IPS-11a (cell line): ENCODE results near the gene PRRC2A.

Source experiments
- H3K4me3 ChIP-seq: one replicate; pipeline ENCODE4 v1.5.1; 2013; ENCODE audit warnings: low read depth, low read length, control low read depth

PRRC2A gene

DNA sequence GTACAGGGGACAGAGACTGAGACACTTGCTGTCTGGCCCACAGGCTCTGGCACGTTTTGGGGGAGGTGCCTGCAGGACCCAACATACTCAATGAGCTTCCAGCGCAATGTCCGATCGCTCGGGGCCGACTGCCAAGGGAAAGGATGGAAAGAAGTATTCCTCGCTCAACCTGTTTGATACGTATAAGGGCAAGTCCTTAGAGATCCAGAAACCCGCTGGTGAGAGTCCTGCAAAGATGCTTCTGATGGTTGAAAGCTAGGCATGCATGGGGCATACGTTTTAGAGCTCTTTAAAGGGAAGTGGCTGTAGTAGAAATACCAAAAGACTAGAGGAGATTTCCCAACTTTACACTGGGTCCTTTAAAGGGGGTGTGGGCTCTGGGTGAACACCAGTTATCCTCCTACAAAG lies 2.2 kb downstream of the PRRC2A start:
- H3K4me3 ChIP-seq, result no peak overlapping the region

DNA sequence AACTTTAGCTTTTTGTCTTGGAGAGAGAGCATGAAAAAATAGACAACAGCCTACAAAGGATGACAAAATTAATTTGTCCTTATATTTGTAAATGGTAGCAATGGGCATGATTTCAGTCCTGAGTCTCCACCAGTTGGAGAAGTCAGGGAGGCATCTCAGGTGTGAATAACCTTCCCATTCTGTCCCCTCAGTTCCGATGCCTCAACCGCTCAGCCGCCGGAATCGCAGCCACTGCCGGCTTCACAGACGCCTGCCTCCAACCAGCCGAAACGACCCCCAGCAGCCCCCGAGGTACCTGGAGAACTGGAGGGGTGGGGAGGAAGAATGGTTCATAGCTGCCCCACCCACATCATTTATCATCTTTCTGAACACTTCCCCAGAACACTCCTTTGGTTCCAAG lies 3.6 kb downstream of the PRRC2A start:
- no peak overlapping the region for H3K4me3 ChIP-seq

DNA sequence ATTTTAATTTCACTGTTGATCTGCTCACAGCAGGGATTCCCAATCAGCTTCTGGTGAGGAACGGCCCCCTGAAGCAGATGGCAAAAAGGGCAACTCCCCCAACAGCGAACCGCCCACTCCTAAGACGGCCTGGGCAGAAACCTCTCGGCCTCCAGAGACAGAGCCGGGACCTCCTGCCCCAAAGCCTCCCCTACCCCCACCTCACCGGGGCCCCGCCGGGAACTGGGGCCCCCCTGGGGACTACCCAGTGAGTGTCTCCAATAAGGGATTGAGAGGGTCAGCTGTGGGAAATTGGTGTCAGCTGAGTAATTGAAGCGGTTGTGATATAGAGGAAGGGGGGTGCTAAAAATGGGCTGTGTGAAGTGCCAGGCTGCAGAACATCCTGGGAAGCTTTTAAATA lies 6.4 kb downstream of the PRRC2A start:
- H3K4me3 ChIP-seq, result no peak overlapping the region

DNA sequence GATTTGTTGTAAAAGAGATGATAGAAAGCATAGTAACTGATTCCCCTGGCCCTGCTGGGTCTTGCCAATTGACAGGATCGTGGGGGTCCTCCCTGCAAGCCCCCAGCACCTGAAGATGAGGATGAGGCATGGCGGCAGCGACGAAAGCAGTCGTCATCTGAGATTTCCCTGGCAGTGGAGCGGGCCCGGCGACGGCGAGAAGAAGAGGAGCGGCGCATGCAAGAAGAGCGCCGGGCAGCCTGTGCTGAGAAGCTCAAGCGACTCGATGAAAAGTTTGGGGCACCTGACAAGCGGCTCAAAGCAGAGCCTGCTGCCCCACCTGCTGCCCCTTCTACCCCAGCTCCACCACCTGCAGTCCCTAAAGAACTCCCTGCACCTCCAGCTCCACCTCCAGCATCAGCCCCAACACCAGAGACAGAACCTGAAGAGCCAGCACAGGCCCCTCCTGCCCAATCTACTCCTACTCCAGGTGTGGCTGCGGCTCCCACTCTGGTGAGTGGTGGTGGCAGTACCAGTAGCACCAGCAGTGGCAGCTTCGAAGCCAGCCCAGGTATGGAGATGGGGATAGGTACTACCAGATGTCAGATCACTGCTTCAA lies 7.3 kb downstream of the PRRC2A start:
- no peak overlapping the region for H3K4me3 ChIP-seq

DNA sequence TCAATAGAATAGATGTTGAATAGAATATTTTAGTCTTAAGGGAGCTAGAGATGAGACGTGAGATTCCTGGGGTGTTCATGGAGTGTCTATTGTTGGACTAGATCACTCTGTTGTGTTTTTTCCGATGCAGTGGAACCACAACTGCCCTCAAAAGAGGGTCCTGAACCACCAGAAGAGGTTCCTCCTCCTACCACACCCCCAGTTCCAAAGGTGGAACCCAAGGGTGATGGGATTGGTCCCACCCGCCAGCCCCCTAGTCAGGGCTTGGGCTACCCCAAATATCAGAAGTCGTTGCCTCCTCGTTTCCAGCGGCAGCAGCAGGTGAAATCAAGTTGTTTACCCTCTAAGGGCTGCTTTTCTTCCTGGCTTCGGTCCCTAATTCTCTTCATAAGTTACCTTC lies 8.5 kb downstream of the PRRC2A start:
- no peak overlapping the region for H3K4me3 ChIP-seq

DNA sequence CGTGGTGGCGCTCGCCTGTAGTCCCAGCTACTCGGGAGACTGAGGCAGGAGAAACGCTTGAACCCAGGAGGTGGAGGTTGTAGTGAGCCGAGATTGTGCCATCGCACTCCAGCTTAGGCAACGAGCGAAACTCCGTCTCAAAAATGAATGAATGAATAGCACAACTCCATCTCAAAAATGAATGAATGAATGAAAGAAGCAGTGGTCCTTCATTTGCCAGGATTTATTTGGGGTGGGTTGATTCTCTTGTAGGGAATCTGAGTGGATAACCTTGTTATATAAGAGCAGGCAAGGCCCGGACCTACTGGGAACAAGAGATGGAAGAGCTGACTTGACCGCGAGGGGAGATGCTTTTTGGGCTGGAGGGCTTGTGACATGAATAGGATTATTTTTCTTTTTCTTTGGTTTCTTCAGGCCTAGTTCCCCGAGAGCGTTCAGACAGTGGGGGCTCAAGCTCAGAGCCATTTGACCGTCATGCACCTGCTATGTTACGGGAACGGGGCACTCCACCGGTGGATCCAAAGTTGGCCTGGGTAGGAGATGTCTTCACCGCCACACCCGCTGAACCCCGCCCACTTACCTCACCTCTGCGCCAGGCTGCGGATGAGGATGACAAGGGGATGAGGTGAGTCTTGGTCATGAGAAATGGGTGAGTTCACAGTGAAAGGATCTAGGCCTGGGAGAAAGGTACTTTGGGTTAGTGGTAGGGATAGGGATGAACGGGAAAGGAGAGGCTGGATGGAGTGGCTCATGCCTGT lies 9.8 kb downstream of the PRRC2A start:
- no peak overlapping the region for H3K4me3 ChIP-seq

DNA sequence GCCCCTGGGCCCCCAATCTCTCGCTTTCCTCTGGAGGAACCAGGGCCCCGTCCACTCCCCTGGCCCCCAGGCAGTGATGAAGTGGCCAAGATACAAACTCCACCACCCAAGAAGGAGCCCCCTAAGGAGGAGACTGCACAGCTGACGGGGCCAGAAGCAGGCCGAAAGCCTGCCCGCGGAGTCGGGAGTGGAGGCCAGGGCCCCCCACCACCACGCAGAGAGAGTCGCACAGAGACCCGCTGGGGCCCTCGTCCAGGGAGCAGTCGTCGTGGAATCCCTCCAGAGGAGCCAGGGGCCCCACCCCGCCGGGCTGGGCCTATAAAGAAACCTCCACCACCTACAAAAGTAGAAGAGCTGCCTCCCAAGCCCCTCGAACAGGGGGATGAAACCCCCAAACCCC lies 10.7 kb downstream of the PRRC2A start:
- no peak overlapping the region for H3K4me3 ChIP-seq

DNA sequence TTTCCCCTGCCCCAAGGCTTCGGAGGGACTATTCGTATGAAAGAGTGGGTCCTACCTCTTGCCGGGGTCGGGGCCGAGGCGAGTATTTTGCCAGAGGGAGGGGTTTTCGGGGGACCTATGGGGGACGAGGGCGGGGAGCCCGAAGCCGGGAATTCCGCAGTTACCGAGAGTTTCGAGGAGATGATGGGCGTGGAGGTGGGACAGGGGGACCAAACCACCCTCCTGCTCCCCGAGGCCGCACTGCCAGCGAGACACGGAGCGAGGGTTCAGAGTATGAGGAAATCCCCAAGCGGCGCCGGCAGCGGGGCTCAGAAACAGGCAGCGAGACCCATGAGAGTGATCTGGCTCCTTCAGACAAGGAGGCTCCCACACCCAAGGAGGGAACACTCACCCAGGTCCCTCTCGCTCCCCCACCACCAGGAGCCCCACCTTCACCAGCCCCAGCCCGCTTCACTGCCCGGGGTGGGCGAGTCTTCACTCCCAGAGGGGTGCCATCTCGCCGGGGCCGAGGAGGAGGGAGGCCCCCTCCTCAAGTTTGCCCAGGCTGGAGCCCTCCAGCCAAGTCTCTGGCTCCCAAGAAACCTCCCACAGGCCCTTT lies 11.3 kb downstream of the PRRC2A start:
- H3K4me3 ChIP-seq, result no peak overlapping the region

DNA sequence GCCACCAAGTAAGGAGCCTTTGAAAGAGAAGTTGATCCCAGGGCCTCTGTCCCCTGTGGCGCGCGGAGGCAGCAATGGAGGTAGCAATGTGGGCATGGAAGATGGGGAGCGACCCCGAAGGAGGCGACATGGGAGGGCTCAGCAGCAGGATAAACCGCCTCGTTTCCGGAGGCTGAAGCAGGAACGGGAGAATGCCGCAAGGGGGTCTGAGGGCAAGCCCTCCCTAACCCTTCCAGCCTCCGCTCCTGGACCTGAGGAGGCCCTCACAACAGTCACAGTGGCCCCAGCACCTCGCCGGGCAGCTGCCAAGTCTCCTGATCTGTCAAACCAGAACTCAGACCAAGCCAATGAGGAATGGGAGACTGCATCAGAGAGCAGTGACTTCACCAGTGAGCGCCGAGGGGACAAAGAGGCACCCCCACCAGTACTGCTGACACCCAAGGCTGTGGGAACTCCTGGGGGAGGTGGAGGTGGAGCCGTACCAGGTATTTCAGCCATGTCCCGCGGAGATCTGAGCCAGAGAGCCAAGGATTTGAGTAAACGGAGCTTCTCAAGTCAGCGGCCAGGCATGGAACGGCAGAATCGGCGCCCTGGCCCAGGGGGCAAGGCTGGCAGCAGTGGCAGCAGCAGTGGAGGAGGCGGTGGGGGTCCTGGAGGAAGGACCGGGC lies 11.9 kb downstream of the PRRC2A start:
- no peak overlapping the region for H3K4me3 ChIP-seq

DNA sequence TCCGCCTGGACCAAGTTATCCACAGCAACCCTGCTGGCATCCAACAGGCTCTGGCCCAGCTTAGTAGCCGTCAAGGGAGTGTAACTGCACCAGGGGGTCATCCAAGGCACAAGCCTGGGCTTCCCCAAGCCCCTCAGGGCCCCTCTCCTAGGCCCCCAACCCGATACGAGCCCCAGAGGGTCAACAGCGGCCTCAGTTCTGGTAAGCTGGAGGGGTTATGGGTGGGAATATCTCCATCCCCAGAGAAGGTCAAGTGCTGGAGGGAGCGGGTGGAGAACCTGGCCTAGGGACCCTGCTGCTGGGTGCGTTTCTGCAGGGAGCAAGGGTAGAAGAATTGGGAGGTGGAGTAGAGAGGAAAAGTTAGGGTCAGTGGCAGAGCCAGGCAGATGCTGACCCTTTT lies 12.9 kb downstream of the PRRC2A start:
- H3K4me3 ChIP-seq, result no peak overlapping the region

DNA sequence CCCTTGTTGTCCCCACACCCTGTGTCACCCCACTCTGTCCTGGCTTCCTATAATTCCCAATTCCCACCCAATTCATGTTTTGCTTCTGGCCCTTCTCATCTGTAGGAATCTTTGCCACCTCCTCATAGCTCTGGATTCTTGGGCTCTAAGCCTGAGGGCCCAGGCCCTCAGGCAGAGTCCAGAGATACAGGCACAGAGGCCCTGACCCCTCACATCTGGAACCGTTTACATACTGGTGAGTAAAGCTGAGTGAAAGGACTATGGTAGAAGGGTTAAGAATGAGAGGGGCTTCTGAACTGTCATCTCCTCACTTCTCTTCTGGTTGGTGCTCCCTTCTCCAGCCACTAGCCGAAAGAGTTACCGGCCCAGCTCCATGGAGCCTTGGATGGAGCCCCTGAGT lies 13.6 kb downstream of the PRRC2A start:
- no peak overlapping the region for H3K4me3 ChIP-seq

DNA sequence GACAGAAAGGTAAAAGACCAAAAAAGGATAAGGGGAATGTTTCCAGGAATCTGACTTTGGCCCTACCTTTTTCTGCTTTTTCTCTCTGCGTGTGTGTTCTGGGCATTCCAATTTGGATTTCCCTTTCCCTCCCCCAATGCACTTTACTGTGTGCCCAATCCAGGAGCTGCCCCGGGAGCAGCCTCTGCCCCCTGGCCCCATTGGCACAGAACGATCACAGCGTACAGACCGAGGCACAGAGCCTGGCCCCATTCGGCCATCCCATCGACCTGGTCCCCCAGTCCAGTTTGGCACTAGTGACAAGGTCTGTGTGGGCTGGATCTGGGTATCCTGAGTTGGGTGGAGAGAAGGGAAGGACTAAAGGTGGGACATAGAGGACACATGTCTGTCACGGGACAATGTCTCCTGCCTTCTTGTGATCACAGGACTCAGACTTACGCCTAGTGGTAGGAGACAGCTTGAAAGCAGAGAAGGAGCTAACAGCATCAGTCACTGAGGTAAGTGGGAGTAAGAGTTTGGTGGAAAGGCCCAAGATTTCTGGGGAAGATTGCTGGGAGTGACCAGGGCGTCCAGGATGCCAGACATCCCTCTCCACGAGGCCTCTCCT lies 14.6 kb downstream of the PRRC2A start:
- H3K4me3 ChIP-seq, result no peak overlapping the region

DNA sequence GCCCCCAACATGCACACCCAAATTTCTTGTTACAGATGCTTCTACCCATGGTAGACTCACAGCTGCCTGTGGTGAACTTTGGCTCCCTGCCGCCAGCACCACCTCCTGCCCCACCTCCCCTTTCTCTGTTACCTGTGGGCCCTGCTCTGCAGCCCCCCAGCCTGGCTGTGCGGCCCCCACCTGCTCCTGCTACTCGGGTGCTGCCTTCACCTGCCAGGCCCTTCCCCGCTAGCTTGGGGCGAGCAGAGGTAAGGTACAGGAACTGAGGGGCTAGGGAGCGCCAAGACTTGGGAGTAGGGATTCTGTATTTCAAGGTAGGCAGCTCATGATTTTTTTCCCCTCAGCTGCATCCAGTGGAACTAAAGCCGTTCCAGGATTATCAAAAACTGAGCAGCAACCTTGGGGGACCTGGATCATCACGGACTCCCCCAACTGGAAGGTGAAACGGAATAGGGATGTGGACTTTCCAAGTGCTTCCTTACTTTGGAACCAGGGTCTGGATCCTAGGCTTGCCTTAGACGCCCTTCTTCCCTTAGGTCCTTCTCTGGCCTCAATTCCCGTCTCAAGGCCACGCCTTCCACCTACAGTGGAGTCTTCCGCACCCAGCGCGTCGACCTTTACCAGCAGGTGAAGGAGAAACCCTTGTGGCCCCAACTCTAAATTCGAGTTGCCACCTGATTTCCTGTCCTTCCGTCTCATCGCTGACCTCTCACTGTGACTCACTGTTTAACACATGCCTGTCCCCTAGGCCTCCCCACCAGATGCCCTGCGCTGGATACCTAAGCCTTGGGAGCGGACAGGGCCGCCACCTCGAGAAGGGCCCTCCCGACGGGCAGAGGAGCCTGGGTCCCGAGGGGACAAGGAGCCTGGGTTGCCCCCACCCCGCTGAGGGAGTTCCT lies 16.4 kb downstream of the PRRC2A start:
- no peak overlapping the region for H3K4me3 ChIP-seq

DNA sequence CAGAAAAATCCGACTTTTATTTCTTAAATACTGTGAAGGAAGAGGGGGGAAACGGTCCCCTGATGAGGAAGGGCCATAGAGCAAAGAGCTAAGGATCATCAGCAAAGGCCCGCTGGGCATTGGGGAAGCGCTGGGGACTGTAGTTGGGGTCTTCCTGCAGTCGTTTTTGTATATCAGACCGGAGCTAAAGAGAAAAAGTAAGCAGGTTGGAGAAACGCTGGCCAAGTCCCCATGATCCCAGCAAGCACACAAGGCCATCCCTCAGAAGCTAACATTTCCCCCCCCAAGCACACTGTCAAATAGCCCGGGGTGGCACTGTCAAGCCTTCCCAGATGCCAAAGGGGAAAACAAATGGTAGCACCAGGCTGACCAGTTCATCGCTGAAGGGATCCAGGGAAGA lies 18.5 kb downstream of the PRRC2A start:
- no peak overlapping the region for H3K4me3 ChIP-seq

DNA sequence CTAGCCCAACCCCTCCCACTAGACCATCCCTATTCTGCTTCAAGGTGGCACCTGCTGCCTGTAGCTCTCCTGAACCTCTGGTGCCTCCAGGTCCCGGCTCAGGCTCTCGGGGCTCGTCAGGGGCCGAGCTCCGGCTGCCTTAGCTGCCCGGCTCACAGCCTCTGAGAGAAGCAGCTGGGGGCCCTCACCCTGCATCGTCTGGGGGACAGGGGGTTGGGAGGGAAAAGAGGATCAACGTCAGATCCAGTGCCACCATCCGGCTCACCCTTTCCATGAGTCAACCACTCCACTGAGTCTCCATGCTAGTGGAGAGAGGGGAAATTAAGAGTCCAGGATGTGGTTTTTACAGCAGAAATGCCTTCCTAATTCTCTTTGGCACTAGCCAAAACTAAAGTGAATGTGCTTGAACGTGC lies 18.9 kb downstream of the PRRC2A start:
- no peak overlapping the region for H3K4me3 ChIP-seq

DNA sequence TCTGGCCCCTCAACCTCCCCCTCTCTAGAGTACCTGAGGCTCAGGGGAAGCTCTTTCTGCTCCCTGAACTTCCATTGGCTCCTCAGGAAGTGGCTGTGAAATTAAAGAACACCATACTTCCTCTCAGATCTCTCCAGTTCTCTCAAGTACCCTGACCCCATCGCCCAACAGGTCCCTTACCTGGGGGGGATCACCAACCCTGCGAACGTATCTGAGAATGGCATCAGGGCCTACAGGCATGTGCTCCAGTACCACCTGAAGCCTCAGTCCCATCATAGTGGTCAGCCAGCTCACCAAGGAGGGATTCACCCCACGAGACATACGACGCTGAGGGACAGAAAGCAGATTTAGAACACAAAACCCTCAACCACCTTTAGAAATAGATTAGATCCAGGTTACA lies 20.1 kb downstream of the PRRC2A start:
- no peak overlapping the region for H3K4me3 ChIP-seq

DNA sequence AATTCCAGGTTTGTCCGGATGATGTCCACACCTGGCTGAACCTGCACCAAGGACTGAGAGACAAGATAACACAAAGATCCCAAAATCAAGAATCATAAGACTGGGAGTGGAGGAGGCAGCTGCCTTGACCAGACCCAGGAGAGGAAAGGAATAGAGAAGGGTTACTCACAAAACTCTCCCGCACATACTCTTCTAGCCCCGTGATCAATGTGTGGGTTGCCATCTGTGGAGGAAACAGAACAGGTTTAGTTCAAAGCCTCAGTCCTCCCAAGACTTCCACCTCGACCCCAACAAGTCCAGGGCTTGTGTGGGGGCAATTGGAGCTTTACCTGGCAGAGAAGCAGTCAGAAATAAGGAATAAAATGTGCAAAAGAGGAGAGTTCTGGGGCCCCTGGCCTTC lies 20.9 kb downstream of the PRRC2A start:
- no peak overlapping the region for H3K4me3 ChIP-seq

DNA sequence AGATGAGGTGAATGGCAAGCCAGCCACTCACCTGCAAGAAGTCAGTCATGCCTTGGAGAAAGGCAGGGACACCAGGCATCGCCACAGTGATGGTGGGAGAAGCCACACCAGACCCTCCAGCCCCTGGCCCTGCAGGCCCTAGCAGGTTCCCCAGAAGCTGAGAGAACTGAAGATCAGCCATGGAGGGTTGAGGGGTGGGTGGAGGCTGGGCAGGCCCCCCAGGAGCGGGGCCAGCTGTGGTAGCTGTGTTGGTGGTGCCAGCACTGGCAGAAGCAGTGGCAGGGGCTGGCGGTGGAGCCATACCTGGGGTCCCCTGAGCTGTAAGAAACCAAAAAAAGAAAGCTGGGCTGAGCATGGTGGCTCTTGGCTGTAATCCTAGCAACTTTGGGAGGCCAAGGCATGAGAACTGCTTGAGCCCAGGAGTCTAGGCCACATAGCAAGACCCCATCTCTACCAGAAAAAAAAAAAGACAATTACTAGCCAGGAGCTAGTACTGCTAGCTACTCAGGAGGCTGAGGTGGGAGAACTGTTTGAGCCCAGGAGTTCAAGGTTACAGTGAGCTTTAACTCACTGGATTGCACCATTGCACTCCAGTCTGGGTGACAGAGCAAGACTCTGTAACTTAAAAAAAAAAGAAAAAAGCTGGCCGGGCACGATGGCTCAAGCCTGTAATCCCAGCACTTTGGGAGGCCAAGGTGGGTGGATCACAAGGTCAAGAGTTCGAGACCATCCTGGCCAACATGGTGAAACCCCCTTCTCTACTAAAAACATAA lies 22.5 kb downstream of the PRRC2A start:
- no peak overlapping the region for H3K4me3 ChIP-seq

DNA sequence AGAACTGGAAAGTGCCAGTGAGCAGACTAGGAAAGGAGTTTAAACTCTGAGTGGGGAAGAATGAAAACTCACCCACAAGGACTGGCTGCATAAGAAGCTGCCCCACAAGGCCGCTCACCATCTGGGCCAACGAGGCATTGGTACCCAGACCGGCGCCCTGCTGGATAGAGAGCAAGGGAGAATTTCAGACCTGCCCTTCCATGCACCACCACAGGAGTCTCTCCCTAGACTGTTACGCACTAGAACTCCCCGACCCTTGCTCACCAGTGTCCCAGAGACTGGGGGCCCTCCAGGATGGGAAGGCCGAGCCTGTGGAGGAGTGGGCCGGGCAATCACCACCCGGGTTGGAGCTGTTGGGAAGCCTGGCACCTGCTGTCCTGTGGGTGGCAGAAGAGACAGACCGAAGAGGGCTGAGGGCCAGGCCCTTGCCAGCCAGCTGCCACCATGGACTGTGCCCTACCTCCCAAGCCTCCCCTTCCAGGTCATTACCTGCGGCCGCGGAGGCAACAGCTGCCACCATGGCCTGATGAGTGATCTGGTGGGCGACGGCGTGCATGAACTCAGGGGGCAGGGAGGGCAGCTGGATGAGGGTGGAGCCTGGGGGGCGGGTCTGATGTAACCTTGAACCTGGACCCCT lies 23.4 kb downstream of the PRRC2A start:
- no peak overlapping the region for H3K4me3 ChIP-seq
